ENCODE measurements around the gene BTBD16.

BTBD16 gene

DNA sequence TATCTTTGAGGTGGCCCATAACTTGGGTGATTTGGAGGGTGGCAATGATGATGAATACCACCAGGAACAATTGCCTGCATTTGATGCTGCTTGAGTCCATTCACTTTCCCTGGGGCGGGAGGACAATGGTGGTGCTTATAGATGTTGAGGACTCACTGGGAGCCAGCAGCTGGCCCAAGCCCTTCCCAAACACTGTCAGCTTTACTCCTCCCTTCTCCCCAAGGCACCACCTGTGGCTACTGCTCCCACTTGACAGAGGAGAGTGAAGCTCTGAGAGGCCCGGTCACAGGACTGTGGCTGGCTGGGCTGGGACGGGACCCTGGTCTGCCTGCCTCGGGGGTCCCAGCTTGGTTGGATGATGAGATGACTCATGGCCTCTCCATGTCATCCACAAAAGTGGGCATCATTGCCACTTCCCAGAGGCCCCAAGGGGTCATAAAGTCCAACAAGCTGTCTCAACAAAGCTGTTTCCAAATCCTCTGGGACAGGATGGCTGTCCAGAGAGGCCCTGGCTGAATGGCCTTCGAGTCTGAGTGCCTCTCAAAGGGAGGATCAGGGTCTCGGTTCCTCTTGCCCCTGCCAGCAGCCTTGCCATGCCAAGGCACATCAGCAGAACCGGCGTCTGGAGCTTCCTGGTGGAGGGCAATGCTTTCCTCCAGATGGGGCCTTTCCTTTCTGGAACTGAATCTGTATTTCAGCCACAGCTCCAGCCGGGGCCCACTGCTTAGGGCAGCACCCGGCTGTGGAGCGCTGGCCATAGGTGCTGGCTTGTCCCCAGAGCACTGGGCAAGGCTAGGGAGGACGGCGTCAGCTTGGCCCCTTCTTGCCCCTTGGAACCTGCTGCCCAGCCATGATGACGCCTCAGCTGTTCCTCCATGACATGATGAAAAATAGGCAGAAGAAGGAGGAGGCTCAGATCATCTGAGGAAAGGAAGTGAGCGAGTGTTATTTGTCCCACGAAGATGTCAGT is 56.4 kb downstream of the BTBD16 start:
- H3K4me1 ChIP-seq (ENCODE audit: insufficient read depth, low read length): no peaks in the 10 kb centered on the region
- H3K4me3 ChIP-seq (ENCODE audit: low read depth in 1 of 2, low read length in 2 of 2): no peak overlapping the region
- H3K9ac ChIP-seq (ENCODE audit: low read length): no peak overlapping the region
- no peaks in the 10 kb centered on the region for H3K9me3 ChIP-seq (ENCODE audit: low read length)
- no peaks in the 10 kb centered on the region for H3K27me3 ChIP-seq (ENCODE audit: control insufficient read depth in 1 of 2, insufficient read depth in 2 of 2, low read length in 2 of 2)
- H3K36me3 ChIP-seq (ENCODE audit: insufficient read depth, low read length): no peaks in the 10 kb centered on the region
- no peak overlapping the region for H3K27ac ChIP-seq (ENCODE audit: low read depth, low read length)

GRCh38 chr10:122328676-122329075 is 57.6 kb downstream of the BTBD16 start:
- Histone ChIP-seq H3K4me1 (ENCODE audit: insufficient read depth, low read length) (no peaks in the 10 kb centered on the region), H3K27me3 (ENCODE audit: control insufficient read depth in 1 of 2, insufficient read depth in 2 of 2, low read length in 2 of 2) (no peaks in the 10 kb centered on the region), H3K9ac (ENCODE audit: low read length) (no peak overlapping the region), H3K27ac (ENCODE audit: low read depth, low read length) (no peak overlapping the region), H3K4me3 (ENCODE audit: low read depth in 1 of 2, low read length in 2 of 2) (no peak overlapping the region), H3K36me3 (ENCODE audit: insufficient read depth, low read length) (no peaks in the 10 kb centered on the region), H3K9me3 (ENCODE audit: low read length) (no peaks in the 10 kb centered on the region)

DNA sequence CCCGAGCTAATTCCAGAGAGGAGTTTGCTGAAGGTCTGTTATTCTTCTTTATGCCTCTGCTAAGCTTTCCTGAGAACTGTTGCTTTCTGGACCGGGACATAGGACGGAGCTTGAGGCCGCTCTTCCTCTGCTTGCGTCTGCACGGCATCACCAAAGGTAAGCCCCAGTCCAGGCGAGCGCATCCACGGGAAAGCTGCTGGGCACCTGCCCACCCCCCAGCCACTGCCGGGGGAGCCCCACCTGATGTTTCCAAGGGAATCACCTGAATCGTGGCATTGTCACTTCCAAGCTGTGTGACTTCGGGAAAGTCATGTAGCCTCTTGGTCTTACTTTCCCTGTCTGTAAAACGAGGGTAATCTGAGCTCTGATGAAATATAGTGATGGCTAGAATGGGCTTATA is 58.3 kb downstream of the BTBD16 start:
- Histone ChIP-seq H3K27ac (ENCODE audit: low read depth, low read length) (no peak overlapping the region), H3K4me3 (ENCODE audit: low read depth in 1 of 2, low read length in 2 of 2) (no peak overlapping the region), H3K36me3 (ENCODE audit: insufficient read depth, low read length) (no peaks in the 10 kb centered on the region), H3K9ac (ENCODE audit: low read length) (no peak overlapping the region), H3K27me3 (ENCODE audit: control insufficient read depth in 1 of 2, insufficient read depth in 2 of 2, low read length in 2 of 2) (no peaks in the 10 kb centered on the region), H3K4me1 (ENCODE audit: insufficient read depth, low read length) (no peaks in the 10 kb centered on the region), H3K9me3 (ENCODE audit: low read length) (no peaks in the 10 kb centered on the region)

- Histone ChIP-seq H3K4me1 (ENCODE audit: insufficient read depth, low read length) (no peaks in the 10 kb centered on the region), H3K4me3 (ENCODE audit: low read depth in 1 of 2, low read length in 2 of 2) (no peak overlapping the region), H3K36me3 (ENCODE audit: insufficient read depth, low read length) (no peaks in the 10 kb centered on the region), H3K9ac (ENCODE audit: low read length) (no peak overlapping the region), H3K27me3 (ENCODE audit: control insufficient read depth in 1 of 2, insufficient read depth in 2 of 2, low read length in 2 of 2) (no peaks in the 10 kb centered on the region), H3K9me3 (ENCODE audit: low read length) (no peaks in the 10 kb centered on the region), H3K27ac (ENCODE audit: low read depth, low read length) (no peak overlapping the region)
Observed at GRCh38 chr10:122331100-122331499, 60.0 kb downstream of the BTBD16 start.

DNA sequence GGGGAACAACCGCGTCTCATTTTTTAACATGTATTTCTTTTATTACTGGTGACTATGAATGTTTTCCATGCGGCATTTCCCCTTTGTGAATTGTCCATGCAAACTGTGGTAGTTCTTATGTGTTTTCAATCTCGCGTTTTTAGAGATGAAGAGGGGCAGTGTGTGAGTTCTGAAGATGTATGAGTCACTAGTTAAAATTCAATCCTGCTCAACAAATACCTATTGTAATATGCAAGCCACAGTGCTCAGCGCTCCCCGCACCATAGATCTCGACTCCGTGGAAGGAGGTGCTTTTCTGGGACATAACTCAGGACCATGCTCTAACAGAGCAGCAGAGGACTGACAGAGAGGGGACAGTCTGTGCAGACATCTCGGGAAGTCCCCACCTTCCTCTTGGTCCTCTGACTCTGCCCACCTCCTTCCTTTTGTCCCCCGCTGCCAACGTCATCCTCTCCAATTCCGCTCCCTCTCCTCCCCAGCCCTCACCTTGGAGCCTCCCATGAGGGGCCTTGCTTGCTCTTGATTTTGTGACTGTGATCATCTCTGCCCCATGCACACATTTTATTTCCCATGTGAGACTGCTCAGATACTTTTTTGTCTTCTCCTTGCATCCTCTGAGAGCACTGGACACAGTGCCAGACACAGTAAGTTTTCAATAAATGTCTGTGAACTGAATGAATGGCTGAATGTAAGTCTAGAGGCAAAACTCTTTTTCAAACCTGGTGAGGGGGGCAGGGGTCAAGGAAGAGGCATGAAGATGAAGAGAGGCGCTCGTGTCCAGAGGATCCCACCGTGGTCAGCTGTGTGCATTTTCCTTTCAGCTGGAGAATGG is 60.7 kb downstream of the BTBD16 start:
- Histone ChIP-seq H3K36me3 (ENCODE audit: insufficient read depth, low read length) (no peaks in the 10 kb centered on the region), H3K4me3 (ENCODE audit: low read depth in 1 of 2, low read length in 2 of 2) (no peak overlapping the region), H3K9me3 (ENCODE audit: low read length) (no peaks in the 10 kb centered on the region), H3K27ac (ENCODE audit: low read depth, low read length) (no peak overlapping the region), H3K27me3 (ENCODE audit: control insufficient read depth in 1 of 2, insufficient read depth in 2 of 2, low read length in 2 of 2) (no peaks in the 10 kb centered on the region), H3K4me1 (ENCODE audit: insufficient read depth, low read length) (no peaks in the 10 kb centered on the region), H3K9ac (ENCODE audit: low read length) (no peak overlapping the region)

DNA sequence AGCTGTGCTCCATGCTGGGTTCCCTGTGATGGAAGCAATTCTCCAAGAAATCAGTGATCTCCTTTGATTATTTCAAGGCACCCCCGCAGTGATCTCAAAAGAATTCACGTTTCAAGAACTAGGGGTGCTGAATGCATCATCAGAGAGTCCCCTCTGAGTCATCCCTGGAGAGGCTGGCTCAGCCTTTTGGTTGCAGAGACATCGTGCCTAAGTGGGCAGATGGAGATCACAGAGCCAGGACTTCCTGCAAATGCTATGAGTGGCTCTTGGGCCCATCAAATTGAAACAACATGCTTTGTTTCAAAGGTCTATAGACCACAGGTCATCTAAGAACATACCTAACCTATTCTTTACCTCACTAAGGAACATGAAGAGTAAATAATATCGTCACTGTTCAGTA is 61.9 kb downstream of the BTBD16 start:
- Histone ChIP-seq H3K36me3 (ENCODE audit: insufficient read depth, low read length) (no peaks in the 10 kb centered on the region), H3K4me1 (ENCODE audit: insufficient read depth, low read length) (no peaks in the 10 kb centered on the region), H3K27ac (ENCODE audit: low read depth, low read length) (no peak overlapping the region), H3K9me3 (ENCODE audit: low read length) (no peaks in the 10 kb centered on the region), H3K27me3 (ENCODE audit: control insufficient read depth in 1 of 2, insufficient read depth in 2 of 2, low read length in 2 of 2) (no peaks in the 10 kb centered on the region), H3K4me3 (ENCODE audit: low read depth in 1 of 2, low read length in 2 of 2) (no peak overlapping the region), H3K9ac (ENCODE audit: low read length) (no peak overlapping the region)

DNA sequence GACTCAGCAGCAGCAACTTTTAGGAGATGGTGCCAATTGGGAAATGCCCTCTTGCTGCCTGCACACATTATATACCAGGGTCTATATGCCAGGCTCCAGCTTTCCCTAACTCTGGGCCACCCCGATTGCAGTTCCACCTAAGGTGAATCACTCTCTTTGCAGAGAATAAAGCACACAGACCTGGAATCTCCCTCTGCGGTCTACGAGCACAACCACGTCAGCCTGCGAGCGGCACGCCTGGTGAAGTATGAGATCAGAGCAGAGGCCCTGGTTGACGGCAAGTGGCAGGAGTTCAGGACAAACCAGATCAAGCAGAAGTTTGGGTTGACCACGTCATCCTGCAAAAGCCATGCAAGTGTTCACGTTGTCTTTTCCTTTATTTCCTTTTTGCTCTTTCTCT is 65.2 kb downstream of the BTBD16 start:
- no peaks in the 10 kb centered on the region for H3K9me3 ChIP-seq (ENCODE audit: low read length)
- H3K36me3 ChIP-seq (ENCODE audit: insufficient read depth, low read length): no peaks in the 10 kb centered on the region
- H3K27ac ChIP-seq (ENCODE audit: low read depth, low read length): no peak overlapping the region
- H3K27me3 ChIP-seq (ENCODE audit: control insufficient read depth in 1 of 2, insufficient read depth in 2 of 2, low read length in 2 of 2): no peaks in the 10 kb centered on the region
- H3K4me1 ChIP-seq (ENCODE audit: insufficient read depth, low read length): peaks cover 10% of the 10 kb centered on the region
- no peak overlapping the region for H3K9ac ChIP-seq (ENCODE audit: low read length)
- H3K4me3 ChIP-seq (ENCODE audit: low read depth in 1 of 2, low read length in 2 of 2): no peak overlapping the region

DNA sequence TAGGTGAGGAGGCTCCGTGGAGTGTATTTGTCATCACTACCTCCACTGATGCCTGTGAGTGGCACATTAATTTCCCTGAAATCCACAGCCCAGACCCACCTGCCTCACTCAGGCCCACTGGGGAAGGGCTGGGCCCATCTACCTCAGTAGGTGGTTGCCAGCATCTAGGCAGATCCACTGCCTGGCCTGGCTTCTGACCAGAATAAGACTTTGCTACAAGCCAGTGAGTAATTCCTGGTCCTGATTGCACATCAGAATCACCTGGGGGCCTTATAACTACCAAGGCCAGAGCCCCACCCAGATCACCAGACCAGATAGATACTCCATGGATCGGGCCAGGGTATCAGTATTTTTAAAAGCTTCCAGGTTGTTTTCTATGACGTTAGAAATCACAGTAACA is 65.9 kb downstream of the BTBD16 start:
- H3K27ac ChIP-seq (ENCODE audit: low read depth, low read length): no peak overlapping the region
- no peak overlapping the region for H3K9ac ChIP-seq (ENCODE audit: low read length)
- H3K36me3 ChIP-seq (ENCODE audit: insufficient read depth, low read length): no peaks in the 10 kb centered on the region
- no peaks in the 10 kb centered on the region for H3K27me3 ChIP-seq (ENCODE audit: control insufficient read depth in 1 of 2, insufficient read depth in 2 of 2, low read length in 2 of 2)
- peaks cover 13% of the 10 kb centered on the region for H3K4me1 ChIP-seq (ENCODE audit: insufficient read depth, low read length)
- H3K9me3 ChIP-seq (ENCODE audit: low read length): no peaks in the 10 kb centered on the region
- no peak overlapping the region for H3K4me3 ChIP-seq (ENCODE audit: low read depth in 1 of 2, low read length in 2 of 2)

DNA sequence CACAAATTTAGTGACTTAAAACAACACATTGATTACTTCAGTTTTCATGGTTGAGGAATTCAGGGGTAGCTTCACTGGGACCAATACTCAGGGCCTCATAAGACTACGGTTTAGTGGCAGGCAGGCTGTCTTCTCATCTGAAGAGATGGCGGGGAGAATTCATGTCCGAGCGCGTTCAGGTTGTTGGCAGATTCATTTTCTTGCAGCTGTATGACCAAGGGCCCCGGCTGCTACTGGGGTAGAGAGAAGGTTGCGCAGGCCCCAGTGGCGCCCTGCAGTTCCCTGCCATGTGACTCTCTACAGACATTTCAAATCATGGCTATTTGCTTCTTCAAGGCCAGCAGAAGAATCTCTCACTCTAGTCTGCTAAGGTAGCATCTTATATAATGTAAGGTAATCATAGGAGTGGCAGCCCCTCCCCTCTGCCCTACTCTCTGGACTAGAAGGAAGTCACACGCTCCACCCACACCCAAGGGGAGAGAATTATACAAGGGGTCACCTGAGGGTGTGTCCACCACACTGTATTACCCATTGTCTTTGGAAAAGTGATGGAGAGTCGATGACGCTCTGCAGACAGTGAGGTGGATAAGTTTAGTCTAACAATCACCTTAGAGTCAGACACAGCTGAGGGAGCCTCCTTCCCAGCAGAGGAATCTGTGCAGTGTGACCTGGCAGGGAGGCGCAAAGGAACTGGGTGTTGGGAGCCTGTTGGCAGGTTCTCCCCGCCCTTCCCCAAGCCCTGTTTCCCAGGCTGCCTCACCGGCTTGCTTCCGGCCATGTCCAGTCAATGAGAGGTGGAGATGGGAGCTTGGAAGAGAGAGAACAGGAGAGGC is 67.7 kb downstream of the BTBD16 start:
- Histone ChIP-seq H3K27ac (ENCODE audit: low read depth, low read length) (no peak overlapping the region), H3K9me3 (ENCODE audit: low read length) (no peaks in the 10 kb centered on the region), H3K4me3 (ENCODE audit: low read depth in 1 of 2, low read length in 2 of 2) (no peak overlapping the region), H3K9ac (ENCODE audit: low read length) (no peak overlapping the region), H3K27me3 (ENCODE audit: control insufficient read depth in 1 of 2, insufficient read depth in 2 of 2, low read length in 2 of 2) (no peaks in the 10 kb centered on the region), H3K36me3 (ENCODE audit: insufficient read depth, low read length) (no peaks in the 10 kb centered on the region), H3K4me1 (ENCODE audit: insufficient read depth, low read length) (peaks cover 23% of the 10 kb centered on the region)

DNA sequence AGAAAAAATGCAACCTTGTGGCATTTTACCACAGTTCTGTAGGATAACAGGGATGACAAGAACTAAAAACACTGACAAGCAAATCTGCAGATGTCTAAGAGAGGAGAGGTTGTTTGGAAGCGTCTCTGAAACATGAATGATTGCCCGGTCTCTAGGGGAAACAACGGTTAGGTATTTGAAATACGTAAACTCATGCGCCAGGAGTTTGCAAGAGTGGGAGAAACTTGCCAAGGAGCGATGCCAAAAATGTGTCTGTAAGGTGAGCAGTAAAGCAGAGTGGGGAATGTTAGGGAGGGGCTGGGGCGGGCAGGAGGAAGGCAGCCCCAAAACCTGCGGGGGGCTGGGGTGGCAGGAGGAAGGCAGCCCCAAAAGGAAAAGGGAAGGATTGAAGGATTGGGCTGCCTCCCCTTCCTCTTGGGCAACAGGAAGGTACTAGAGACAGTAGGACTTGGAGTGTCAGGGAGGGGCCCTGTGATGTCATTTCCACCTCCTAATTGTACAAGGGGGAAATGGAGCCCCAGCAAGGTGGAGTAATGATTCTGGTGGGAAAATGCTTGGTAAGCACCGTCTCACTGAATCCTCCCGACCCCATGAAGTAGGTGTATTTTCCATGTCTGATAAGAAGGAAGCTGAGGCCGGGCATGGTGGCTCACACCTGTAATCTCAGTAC is 70.2 kb downstream of the BTBD16 start:
- Histone ChIP-seq H3K27ac (ENCODE audit: low read depth, low read length) (no peak overlapping the region), H3K9ac (ENCODE audit: low read length) (no peak overlapping the region)

More for the DNA sequence above, 70.2 kb downstream of the BTBD16 start:
- H3K36me3 ChIP-seq (ENCODE audit: insufficient read depth, low read length): no peaks in the 10 kb centered on the region
- peaks cover 23% of the 10 kb centered on the region for H3K4me1 ChIP-seq (ENCODE audit: insufficient read depth, low read length)
- no peaks in the 10 kb centered on the region for H3K27me3 ChIP-seq (ENCODE audit: control insufficient read depth in 1 of 2, insufficient read depth in 2 of 2, low read length in 2 of 2)
- no peak overlapping the region for H3K4me3 ChIP-seq (ENCODE audit: low read depth in 1 of 2, low read length in 2 of 2)
- H3K9me3 ChIP-seq (ENCODE audit: low read length): no peaks in the 10 kb centered on the region

Measured in muscle layer of colon (tissue), 2 donors.